Stimulated activated CD8-positive, alpha-beta memory T cell treated with anti-CD3 and anti-CD28 coated beads, Interleukin-15, amount 100 ng/mL, for 24 hours (primary cell): ENCODE data around the gene CAMK2A.

Experiments
- DNase-seq: peaks from one replicate; pipeline ENCODE4 v3.0.0-alpha.2; 2020; ENCODE audit warnings: low read depth

The CAMK2A gene

GRCh38 chr5:150289551-150290390, at the start of gene CAMK2A:
TSS of gene CAMK2A (minus strand) at chr5:150289773. CDS start at chr5:150289625, 148 bp downstream.
- no peak for DNase-seq

DNA sequence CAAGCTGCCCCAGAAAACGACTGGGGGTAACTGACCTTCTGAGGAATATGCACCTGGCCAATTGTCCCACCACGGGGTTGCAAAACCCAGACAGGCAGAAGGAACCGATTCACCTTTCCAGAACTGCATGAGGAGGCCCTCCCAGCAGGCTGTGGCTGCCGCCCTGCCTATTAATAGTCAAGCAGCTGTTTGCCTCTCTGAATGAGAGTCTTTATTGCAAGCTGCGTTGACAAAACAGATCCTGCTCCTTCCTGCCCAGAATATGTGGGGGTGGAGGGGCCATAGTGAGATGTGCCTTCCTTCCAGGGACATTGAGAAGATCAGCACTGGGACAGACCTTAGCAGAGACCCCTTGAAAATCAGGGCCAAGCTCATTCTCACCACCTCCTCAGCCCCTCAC, 49.6 kb upstream of the CAMK2A start:
- no peak for DNase-seq

DNA sequence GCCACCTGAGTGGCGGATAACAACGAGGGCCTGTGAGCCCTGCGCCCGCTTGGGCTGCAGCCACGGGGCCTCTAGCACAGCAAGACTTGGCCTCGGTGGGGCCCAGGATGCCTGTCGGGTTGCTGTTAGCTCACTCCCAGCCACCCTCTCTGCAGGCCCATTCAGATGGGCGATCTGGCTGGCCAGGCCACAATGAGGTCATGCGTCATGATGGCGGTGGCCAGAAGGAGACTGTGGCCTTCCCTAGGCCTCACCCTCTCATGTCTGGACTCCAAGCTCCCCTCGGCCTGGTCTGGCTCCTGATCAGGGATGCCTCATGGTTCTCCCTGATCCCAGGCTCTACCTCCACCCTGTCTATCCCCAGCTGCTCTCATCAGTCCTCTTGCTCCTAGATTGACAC, 49.0 kb upstream of the CAMK2A start:
- no peak for DNase-seq

GRCh38 chr5:150335778-150336177, 46.2 kb upstream of the CAMK2A start:
- DNase-seq = no peak

GRCh38 chr5:150333400-150333799, 43.8 kb upstream of the CAMK2A start:
- DNase-seq = no peak

GRCh38 chr5:150329881-150330876, 40.6 kb upstream of the CAMK2A start:
- DNase-seq = no peak

DNA sequence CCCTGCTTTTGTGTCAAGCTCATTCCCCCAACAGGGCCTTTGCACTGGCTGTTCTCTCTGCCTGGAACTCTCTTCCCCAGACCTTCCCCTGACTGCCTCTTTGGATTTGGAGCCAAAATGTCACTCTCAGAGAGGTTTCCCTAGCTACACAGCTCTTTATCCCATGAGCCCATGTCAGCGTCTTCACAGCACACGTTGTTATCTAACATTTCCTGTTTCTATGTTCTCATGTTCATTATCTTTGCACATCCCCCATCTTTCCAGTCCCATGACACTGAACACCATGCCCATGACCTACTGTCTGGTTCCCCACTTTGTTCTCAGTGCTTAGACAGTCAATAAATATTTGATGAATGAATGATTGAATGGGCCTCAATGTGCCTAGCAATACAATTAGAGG, 39.5 kb upstream of the CAMK2A start:
- no peak for DNase-seq

DNA sequence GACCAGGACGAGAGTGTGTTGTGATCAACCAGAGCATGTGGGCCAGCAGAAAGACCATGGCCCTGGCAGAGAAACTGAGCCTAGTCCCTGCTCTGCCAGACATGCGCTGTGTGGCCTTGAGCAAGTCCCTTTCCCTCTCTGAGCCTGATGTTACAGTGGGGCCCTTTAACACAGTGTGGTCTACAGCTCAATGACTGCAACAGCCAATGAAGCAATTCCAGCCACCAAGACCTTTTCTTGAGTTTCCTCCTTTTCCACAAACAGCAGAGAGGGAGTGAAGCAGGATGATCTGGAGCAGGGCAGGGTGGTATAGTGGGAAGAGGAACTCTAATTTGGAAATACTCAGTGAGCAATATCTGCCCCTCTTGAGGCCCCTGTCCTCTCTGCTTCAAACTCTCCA, 38.9 kb upstream of the CAMK2A start:
- no peak for DNase-seq

- no peak for DNase-seq
Measured at GRCh38 chr5:150327139-150327538, 37.6 kb upstream of the CAMK2A start.

GRCh38 chr5:150326707-150327106, 37.1 kb upstream of the CAMK2A start:
- no peak for DNase-seq

GRCh38 chr5:150325426-150325825, 35.9 kb upstream of the CAMK2A start:
- DNase-seq = no peak

GRCh38 chr5:150323819-150324218, 34.2 kb upstream of the CAMK2A start:
- no peak for DNase-seq

- DNase-seq = no peak
Measured at GRCh38 chr5:150323092-150323491, 33.5 kb upstream of the CAMK2A start.

DNA sequence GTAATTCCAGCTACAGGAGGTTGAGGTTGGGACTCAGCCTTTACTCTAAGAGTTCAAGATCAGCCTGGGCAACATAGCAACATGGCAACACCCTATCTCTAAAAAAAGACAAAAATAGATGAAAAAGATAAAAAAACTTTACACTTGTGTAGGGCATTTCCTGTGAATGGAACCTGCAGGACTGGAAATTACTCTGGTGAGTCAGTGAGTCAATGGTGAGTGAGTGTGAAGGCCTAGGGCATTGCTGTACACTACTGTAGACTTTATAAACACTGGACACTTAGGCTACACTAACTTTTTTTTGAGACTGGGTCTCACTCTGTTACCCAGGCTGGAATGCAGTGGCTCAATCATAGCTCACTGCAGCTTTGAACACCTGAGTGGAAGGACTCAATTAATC, 32.6 kb upstream of the CAMK2A start:
- DNase-seq = no peak

- DNase-seq = no peak
Measured at GRCh38 chr5:150321784-150322183, 32.2 kb upstream of the CAMK2A start.

- DNase-seq = no peak
Measured at GRCh38 chr5:150321211-150321610, 31.6 kb upstream of the CAMK2A start.

- DNase-seq = no peak
Measured at GRCh38 chr5:150320044-150320613, 30.6 kb upstream of the CAMK2A start.

DNA sequence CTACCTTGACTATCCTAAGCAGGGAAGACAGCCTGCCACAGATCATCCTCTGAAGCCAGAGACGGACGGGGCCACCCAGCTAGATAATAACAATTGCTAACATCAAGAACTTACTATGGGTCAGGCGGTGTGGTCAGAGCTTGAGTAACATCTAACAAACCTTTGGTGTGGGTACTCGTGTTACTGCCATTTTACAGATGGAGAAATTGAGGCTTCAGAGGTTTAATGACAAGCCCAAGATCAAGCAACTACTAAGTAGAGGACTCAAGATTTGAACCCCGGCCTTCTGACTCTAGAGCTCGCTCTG, 29.9 kb upstream of the CAMK2A start:
- DNase-seq = no peak

DNA sequence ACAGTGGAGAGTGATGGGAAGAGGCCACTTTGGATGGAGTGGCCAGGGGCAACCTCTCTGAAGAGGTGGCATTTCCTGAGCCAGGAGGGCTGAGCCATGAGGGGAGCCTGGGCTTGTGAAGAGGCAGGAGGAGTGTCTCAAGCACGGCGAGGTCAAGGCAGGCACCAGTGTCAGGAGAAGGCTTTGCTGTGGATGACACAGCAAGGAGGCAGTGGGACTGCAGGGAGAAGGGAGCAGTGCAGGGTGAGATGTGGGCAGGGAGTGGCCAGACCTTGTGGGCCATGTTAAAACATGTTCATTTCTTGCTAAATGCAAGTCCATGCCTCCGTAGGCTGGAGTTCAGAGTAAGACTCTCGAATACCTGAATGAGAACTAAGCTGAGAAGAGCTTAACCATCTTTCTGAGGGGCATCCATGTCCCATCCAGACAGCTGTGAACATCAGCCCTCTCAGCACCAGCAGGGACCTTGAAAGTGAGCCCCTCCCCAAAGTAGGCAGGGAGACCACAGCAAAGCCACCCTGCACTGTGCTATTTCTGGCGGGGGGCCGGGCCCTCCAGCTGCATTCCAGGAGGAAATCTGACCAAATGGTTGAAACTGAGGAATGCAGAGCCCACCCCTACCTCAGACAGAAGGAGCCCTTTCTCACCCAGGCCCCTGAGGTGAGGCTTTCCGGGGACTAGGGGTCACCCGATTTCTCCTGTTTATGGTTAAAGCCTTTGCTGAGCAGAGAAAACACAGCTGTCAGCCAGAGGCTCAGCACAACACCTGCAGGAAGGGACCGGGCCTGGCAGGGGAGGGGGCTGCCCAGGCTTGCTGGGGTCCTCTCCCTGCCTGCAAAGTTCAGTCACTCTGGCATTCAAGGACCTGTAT, 29.3 kb upstream of the CAMK2A start:
- no peak for DNase-seq

- no peak for DNase-seq
Measured at GRCh38 chr5:150317048-150318003, 27.8 kb upstream of the CAMK2A start.

- DNase-seq = no peak
Measured at GRCh38 chr5:150316320-150316719, 26.7 kb upstream of the CAMK2A start.
